Common myeloid progenitor, CD34-positive (primary cell): ENCODE measurements around the gene HOXC9.

Source experiments
- CTCF ChIA-PET: fragments of 350-600 bp; sonication (Branson Sonifier 250); formaldehyde crosslinking; loops from one replicate; lab custom pipeline; 2021; ENCODE audit warnings: antibody characterized with exemption; lab: Charles Lee
- POLR2A ChIA-PET: fragments of 350-600 bp; sonication (Branson Sonifier 250); formaldehyde crosslinking; loops from one replicate; lab custom pipeline; 2021; ENCODE audit warnings: antibody characterized with exemption; lab: Charles Lee
- DNase-seq, 3 donors: peaks; one replicate each; pipeline versions ENCODE4 v3.0.0 to v3.0.0-alpha.2; 2013
- H3K27ac ChIP-seq, 2 experiments: 1 replicate in 1 of 2; 2 replicates in 1 of 2; pipeline ENCODE4 v1.7.0; 2013; ENCODE audit warnings: inconsistent platforms in 2 of 2, low read length in 2 of 2, mild to moderate bottlenecking in 2 of 2, low read depth in 1 of 2, moderate library complexity in 1 of 2; ENCODE audit not compliant: severe bottlenecking in 2 of 2, insufficient read depth in 1 of 2, poor library complexity in 1 of 2
- H3K27me3 ChIP-seq, 5 experiments: replicated peaks in 2 of 5; 1 replicate in 3 of 5; 2 replicates in 2 of 5; pipeline versions ENCODE4 v1.6.1 to v1.7.0; 2013; ENCODE audit warnings: low read length in 4 of 5, mild to moderate bottlenecking in 2 of 5, moderate library complexity in 2 of 5, inconsistent platforms in 1 of 5; ENCODE audit not compliant: insufficient read depth in 5 of 5, control insufficient read depth in 4 of 5
- H3K36me3 ChIP-seq, 4 experiments: 1 replicate in 2 of 4; 2 replicates in 2 of 4; pipeline versions ENCODE4 v1.6.1 to v1.7.0; 2013; ENCODE audit warnings: low read length in 3 of 4, control low read depth in 1 of 4, mild to moderate bottlenecking in 1 of 4; ENCODE audit not compliant: control insufficient read depth in 4 of 4, insufficient read depth in 4 of 4
- H3K4me1 ChIP-seq, 4 experiments: 1 replicate in 3 of 4; 2 replicates in 1 of 4; pipeline versions ENCODE4 v1.6.1 to v1.7.1; 2013; ENCODE audit warnings: low read length in 3 of 4, mild to moderate bottlenecking in 3 of 4, control low read depth in 1 of 4, inconsistent platforms in 1 of 4, moderate library complexity in 1 of 4; ENCODE audit not compliant: control insufficient read depth in 4 of 4, insufficient read depth in 4 of 4; ENCODE audit errors: control extremely low read depth in 1 of 4
- H3K4me3 ChIP-seq, 7 experiments: 1 replicate in 4 of 7; 2 replicates in 3 of 7; pipeline versions ENCODE4 v1.5.1 to v1.7.0; 2013; ENCODE audit warnings: mild to moderate bottlenecking in 7 of 7, low read length in 6 of 7, moderate library complexity in 6 of 7, inconsistent platforms in 2 of 7, low read depth in 2 of 7, control low read depth in 1 of 7; ENCODE audit not compliant: insufficient read depth in 4 of 7, control insufficient read depth in 1 of 7; ENCODE audit errors: extremely low read depth in 1 of 7
- H3K9me3 ChIP-seq, 5 experiments: 1 replicate in 4 of 5; 2 replicates in 1 of 5; pipeline versions ENCODE4 v1.6.1 to v1.7.1; 2013; ENCODE audit warnings: low read length in 4 of 5, mild to moderate bottlenecking in 2 of 5, inconsistent platforms in 1 of 5, low read depth in 1 of 5, moderate library complexity in 1 of 5; ENCODE audit not compliant: control insufficient read depth in 4 of 5, insufficient read depth in 2 of 5; ENCODE audit errors: control extremely low read depth in 1 of 5
- WGBS: methylation state at CpG from one replicate; pipeline ENCODE4 v1.1.5; 2013; ENCODE audit not compliant: insufficient coverage; 5-methylcytosine and 5-hydroxymethylcytosine counted together

HOXC9 gene

DNA sequence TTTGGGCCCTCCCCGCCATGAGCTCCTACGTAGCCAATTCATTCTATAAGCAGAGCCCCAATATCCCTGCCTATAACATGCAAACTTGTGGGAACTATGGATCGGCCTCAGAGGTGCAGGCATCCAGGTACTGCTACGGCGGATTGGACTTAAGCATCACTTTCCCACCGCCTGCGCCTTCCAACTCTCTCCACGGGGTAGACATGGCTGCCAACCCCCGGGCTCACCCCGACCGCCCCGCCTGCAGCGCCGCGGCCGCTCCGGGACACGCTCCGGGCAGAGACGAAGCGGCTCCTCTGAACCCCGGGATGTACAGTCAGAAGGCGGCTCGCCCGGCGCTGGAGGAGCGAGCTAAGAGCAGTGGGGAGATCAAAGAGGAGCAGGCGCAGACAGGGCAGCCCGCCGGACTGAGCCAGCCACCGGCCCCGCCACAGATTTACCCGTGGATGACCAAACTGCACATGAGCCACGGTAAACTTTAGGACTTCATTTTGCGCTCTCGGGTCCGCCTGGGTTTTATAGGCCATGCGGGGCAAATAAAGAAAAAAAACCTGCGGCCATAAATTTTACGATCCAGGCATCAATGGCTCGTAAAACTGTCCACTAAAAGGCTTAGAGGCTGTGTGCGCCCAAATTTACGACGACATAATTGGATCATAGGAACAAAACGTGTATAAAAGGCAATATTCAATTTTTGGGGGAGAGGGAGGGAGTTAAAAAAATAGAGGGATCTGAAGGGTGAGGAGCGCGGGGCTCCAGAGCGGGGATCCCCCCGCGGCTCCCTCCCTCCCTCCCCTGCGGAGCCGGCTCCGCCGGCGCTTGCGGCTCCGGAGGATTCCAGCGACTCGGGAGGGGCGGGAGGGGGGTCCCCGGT, 33.4 kb downstream of the HOXC9 start:
- H3K27ac ChIP-seq: no peak overlapping the region
- H3K4me1 ChIP-seq: peaks cover 0 to 27% (median 12%) of the 10 kb centered on the region in 4 experiments
- H3K9me3 ChIP-seq: peaks cover 0 to 15% (median 2%) of the 10 kb centered on the region in 5 experiments
- 3% methylated on average over 43 of the region's 61 CpGs for WGBS
- CTCF ChIA-PET: interaction anchor here (1.0 to 7.3 kb wide), 24 partner anchors 8 to 288 kb away, joined by 3 to 90 read pairs (median 7); partner anchors contain the start of genes HOXC4, HOXC8 and SMUG1
- no peaks in the 10 kb centered on the region for H3K36me3 ChIP-seq
- H3K4me3 ChIP-seq: peak overlapping the region in 2 of 7 experiments; percentile 8 to 17
- POLR2A ChIA-PET: no interaction called here
- peaks cover 17 to 100% (median 73%) of the 10 kb centered on the region in 5 experiments for H3K27me3 ChIP-seq
- no peak for DNase-seq

- ChIA-PET CTCF (interaction anchor here (0.7 to 7.3 kb wide), 4 partner anchors 105 to 180 kb away, joined by 3 to 90 read pairs (median 28); partner anchors contain the start of gene SMUG1), POLR2A (no interaction called here)
- Histone ChIP-seq H3K4me3 (peak overlapping the region in 2 of 7 experiments; percentile 28 to 36), H3K27ac (no peak overlapping the region), H3K4me1 (peaks cover 0 to 27% (median 12%) of the 10 kb centered on the region in 4 experiments), H3K36me3 (no peaks in the 10 kb centered on the region), H3K27me3 (peaks cover 25 to 100% (median 71%) of the 10 kb centered on the region in 5 experiments), H3K9me3 (peaks cover 0 to 15% (median 2%) of the 10 kb centered on the region in 5 experiments)
- 3% methylated on average over 53 of the region's 57 CpGs for WGBS
- DNase-seq: no peak
Observed at GRCh38 chr12:54033980-54034784, 34.2 kb downstream of the HOXC9 start.

GRCh38 chr12:54034785-54035310, 34.9 kb downstream of the HOXC9 start:
- Histone ChIP-seq H3K9me3 (peaks cover 0 to 15% (median 2%) of the 10 kb centered on the region in 5 experiments), H3K4me1 (peaks cover 0 to 27% (median 10%) of the 10 kb centered on the region in 4 experiments), H3K36me3 (no peaks in the 10 kb centered on the region), H3K27ac (no peak overlapping the region), H3K4me3 (no peak overlapping the region), H3K27me3 (peaks cover 28 to 100% (median 71%) of the 10 kb centered on the region in 5 experiments)
- ChIA-PET POLR2A (no interaction called here), CTCF (interaction anchor here (0.7 to 7.3 kb wide), 5 partner anchors 21 to 180 kb away, joined by 3 to 90 read pairs (median 4); partner anchors contain the start of gene SMUG1)
- no peak for DNase-seq
- WGBS: 28% methylated on average over 11 of the region's 22 CpGs

GRCh38 chr12:54035568-54036264, 35.8 kb downstream of the HOXC9 start:
- H3K27ac ChIP-seq: no peak overlapping the region
- H3K4me3 ChIP-seq: no peak overlapping the region
- POLR2A ChIA-PET: no interaction called here
- CTCF ChIA-PET: interaction anchor here (0.7 to 7.3 kb wide), 6 partner anchors 20 to 179 kb away, joined by 3 to 90 read pairs (median 6); partner anchors contain the start of gene SMUG1
- peaks cover 28 to 100% (median 74%) of the 10 kb centered on the region in 5 experiments for H3K27me3 ChIP-seq
- no peak for DNase-seq
- peaks cover 0 to 27% (median 10%) of the 10 kb centered on the region in 4 experiments for H3K4me1 ChIP-seq
- peaks cover 0 to 15% (median 2%) of the 10 kb centered on the region in 5 experiments for H3K9me3 ChIP-seq
- WGBS: 85% methylated on average over 5 of the region's 6 CpGs
- H3K36me3 ChIP-seq: no peaks in the 10 kb centered on the region

DNA sequence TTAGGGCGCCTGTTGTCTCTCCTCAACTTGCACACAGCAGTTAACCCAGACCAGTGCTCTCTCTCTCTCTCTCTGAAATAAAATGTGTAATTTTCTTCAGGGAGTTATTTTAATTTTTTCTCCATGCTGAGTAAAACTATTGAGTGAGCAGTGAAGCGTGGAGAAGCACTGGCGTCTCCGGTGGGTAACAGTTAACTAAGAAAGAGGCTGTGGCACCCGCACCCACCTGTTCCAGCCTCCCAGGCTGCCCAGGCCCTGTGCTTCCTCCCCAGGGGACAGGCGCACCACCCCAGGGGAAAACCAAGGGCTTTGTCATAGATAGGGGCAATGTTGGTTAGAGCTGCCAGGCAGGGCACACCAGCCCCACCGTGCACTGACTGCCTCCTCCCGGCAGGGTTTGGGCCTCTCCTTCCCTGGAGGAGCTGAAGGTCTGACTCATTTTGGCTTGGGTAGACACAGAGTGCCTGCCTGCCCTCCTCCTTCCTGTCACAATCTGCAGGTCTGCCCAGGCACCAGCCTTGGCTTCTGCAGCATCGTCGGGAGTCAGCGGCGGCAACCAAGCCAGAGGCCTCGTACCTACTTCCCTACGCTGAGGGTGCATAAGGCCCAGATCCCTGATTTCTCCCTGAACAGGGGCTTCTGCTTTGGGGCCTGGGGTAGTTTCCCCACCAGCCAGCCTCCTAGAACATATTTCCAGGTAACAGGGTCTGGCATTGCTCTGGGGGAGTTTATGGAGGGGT, 36.8 kb downstream of the HOXC9 start:
- no peak for DNase-seq
- H3K9me3 ChIP-seq: peaks cover 0 to 18% (median 2%) of the 10 kb centered on the region in 5 experiments
- no peak overlapping the region for H3K27ac ChIP-seq
- H3K4me1 ChIP-seq: peaks cover 0 to 21% (median 10%) of the 10 kb centered on the region in 4 experiments
- POLR2A ChIA-PET: no interaction called here
- no peaks in the 10 kb centered on the region for H3K36me3 ChIP-seq
- H3K27me3 ChIP-seq: peaks cover 26 to 100% (median 64%) of the 10 kb centered on the region in 5 experiments
- CTCF ChIA-PET: interaction anchor here (0.7 to 7.3 kb wide), 4 partner anchors 30 to 165 kb away, joined by 3 to 90 read pairs (median 30); partner anchors contain the start of gene SMUG1
- WGBS: 68% methylated on average over 10 of the region's 14 CpGs
- no peak overlapping the region for H3K4me3 ChIP-seq
